BJ (cell line): ENCODE measurements around the gene SNX33. TPM values are rescaled to one million over a fixed set of nuclear protein-coding genes. Genes with fewer than 3 reads are reported as not detected.

Source experiments
- CTCF ChIA-PET: fragments of 350-600 bp; formaldehyde crosslinking; extraction: SDS; loops from one replicate; lab custom pipeline; 2021; ENCODE audit warnings: antibody characterized with exemption, inconsistent platforms; lab: Yijun Ruan, JAX
- POLR2A ChIA-PET: fragments of 300-600 bp; sonication (Branson Sonifier 250); formaldehyde crosslinking; extraction: SDS; loops from one replicate; lab custom pipeline; 2021; ENCODE audit warnings: antibody characterized with exemption; lab: Charles Lee
- DNase-seq: peaks from one replicate; pipeline ENCODE4 v3.0.0-alpha.2; 2011; ENCODE audit warnings: low read depth
- H3K27me3 ChIP-seq: 2 replicates; pipeline ENCODE4 v1.6.0; 2011; ENCODE audit warnings: low read length; ENCODE audit not compliant: control insufficient read depth, insufficient read depth
- H3K36me3 ChIP-seq: 2 replicates; pipeline ENCODE4 v1.5.1; 2011; ENCODE audit warnings: low read length; ENCODE audit not compliant: control insufficient read depth, insufficient read depth
- H3K4me3 ChIP-seq: 2 replicates; pipeline ENCODE4 v1.5.1; 2011; ENCODE audit warnings: low read depth, mild to moderate bottlenecking, control low read depth, low read length
- CTCF ChIP-seq: IDR thresholded peaks from 2 replicates; pipeline ENCODE4 v1.5.1; 2011; ENCODE audit warnings: low read depth, mild to moderate bottlenecking, control low read depth, inconsistent platforms, low read length, moderate library complexity; ENCODE audit not compliant: insufficient read depth
- polyA plus RNA-seq: library from polyadenylated mRNA; depleted of rRNA; stranded (reverse); fragments of >200 nt; gene quantifications from 2 replicates; pipeline ENCODE4 v1.2.3, GENCODE V29; 2011

SNX33 gene
- polyA plus RNA-seq, 1 experiment: 23.5 TPM

GRCh38 chr15:75606711-75607699 is 40.7 kb upstream of the SNX33 start:
- no peak overlapping the region for H3K4me3 ChIP-seq
- ChIA-PET POLR2A (no interaction called here), CTCF (interaction anchor here (1.0 to 1.3 kb wide), 2 partner anchors 9 to 10 kb away, joined by 3 to 6 read pairs; no protein-coding TSS in a partner anchor)
- no peaks in the 10 kb centered on the region for H3K27me3 ChIP-seq
- DNase-seq: no peak
- H3K36me3 ChIP-seq: peaks cover 27% of the 10 kb centered on the region
- TF ChIP-seq CTCF: no peak

GRCh38 chr15:75616766-75617165 is 30.9 kb upstream of the SNX33 start:
- no peak overlapping the region for H3K4me3 ChIP-seq
- ChIA-PET POLR2A (no interaction called here), CTCF (no interaction called here)
- peaks cover 18% of the 10 kb centered on the region for H3K36me3 ChIP-seq
- TF ChIP-seq CTCF: no peak
- DNase-seq: no peak
- H3K27me3 ChIP-seq: no peaks in the 10 kb centered on the region

- ChIA-PET POLR2A (interaction anchor here (0.6 to 1.3 kb wide), 2 partner anchors 27 to 166 kb away, joined by 3 to 8 read pairs; no protein-coding TSS in a partner anchor), CTCF (interaction anchor here (0.6 to 2.9 kb wide), 15 partner anchors 18 to 255 kb away, joined by 3 to 14 read pairs (median 3); partner anchors contain the start of genes MAN2C1 and PTPN9)
- no peak for DNase-seq
- Histone ChIP-seq H3K4me3 (peak overlapping the region; percentile 30), H3K27me3 (no peaks in the 10 kb centered on the region), H3K36me3 (peaks cover 14% of the 10 kb centered on the region)
- no peak for TF ChIP-seq CTCF
Measured at GRCh38 chr15:75620058-75620820, 27.5 kb upstream of the SNX33 start.

- ChIA-PET POLR2A (interaction anchor here (0.5 to 1.3 kb wide), 3 partner anchors 26 to 167 kb away, joined by 3 to 8 read pairs (median 5); no protein-coding TSS in a partner anchor), CTCF (interaction anchor here (0.6 to 2.9 kb wide), 15 partner anchors 17 to 255 kb away, joined by 3 to 14 read pairs (median 3); partner anchors contain the start of gene MAN2C1)
- H3K4me3 ChIP-seq: peak overlapping the region; percentile 30
- TF ChIP-seq CTCF: peak; percentile 49
- peaks cover 11% of the 10 kb centered on the region for H3K36me3 ChIP-seq
- H3K27me3 ChIP-seq: no peaks in the 10 kb centered on the region
- DNase-seq: peak; percentile 68
Measured at GRCh38 chr15:75620841-75621391, 26.8 kb upstream of the SNX33 start.
